ENCODE data around the gene FBXO44.

Gene FBXO44

GRCh38 chr1:11639372-11639771, 15.3 kb upstream of the FBXO44 start:
- no peak for DNase-seq (ENCODE audit: low read depth in 1 of 2, low spot score in 1 of 2)

GRCh38 chr1:11640101-11640500, 14.6 kb upstream of the FBXO44 start:
- DNase-seq (ENCODE audit: low read depth in 1 of 2, low spot score in 1 of 2), result no peak

- no peak for DNase-seq (ENCODE audit: low read depth in 1 of 2, low spot score in 1 of 2)
Observed at GRCh38 chr1:11640944-11641343, 13.7 kb upstream of the FBXO44 start.

- DNase-seq (ENCODE audit: low read depth in 1 of 2, low spot score in 1 of 2), result no peak
Observed at GRCh38 chr1:11641776-11642305, 12.8 kb upstream of the FBXO44 start.

GRCh38 chr1:11642418-11643017, 12.2 kb upstream of the FBXO44 start:
- peak; percentile 52 to 66 for DNase-seq (ENCODE audit: low read depth in 1 of 2, low spot score in 1 of 2)

GRCh38 chr1:11643782-11644181, 10.9 kb upstream of the FBXO44 start:
- DNase-seq (ENCODE audit: low read depth in 1 of 2, low spot score in 1 of 2), result no peak

- DNase-seq (ENCODE audit: low read depth in 1 of 2, low spot score in 1 of 2), result no peak
Observed at GRCh38 chr1:11645270-11645669, 9.4 kb upstream of the FBXO44 start.

GRCh38 chr1:11645670-11646265, 8.9 kb upstream of the FBXO44 start:
- peak; percentile 58 to 66 for DNase-seq (ENCODE audit: low read depth in 1 of 2, low spot score in 1 of 2)

GRCh38 chr1:11646317-11646716, 8.4 kb upstream of the FBXO44 start:
- DNase-seq (ENCODE audit: low read depth in 1 of 2, low spot score in 1 of 2), result no peak

- DNase-seq (ENCODE audit: low read depth in 1 of 2, low spot score in 1 of 2), result no peak
Observed at GRCh38 chr1:11647333-11647732, 7.3 kb upstream of the FBXO44 start.

GRCh38 chr1:11648039-11648438, 6.6 kb upstream of the FBXO44 start:
- DNase-seq (ENCODE audit: low read depth in 1 of 2, low spot score in 1 of 2), result no peak

- DNase-seq (ENCODE audit: low read depth in 1 of 2, low spot score in 1 of 2), result no peak
Observed at GRCh38 chr1:11648732-11649158, 5.9 kb upstream of the FBXO44 start.

GRCh38 chr1:11649237-11649623, 5.4 kb upstream of the FBXO44 start:
- DNase-seq (ENCODE audit: low read depth in 1 of 2, low spot score in 1 of 2), result no peak

GRCh38 chr1:11649624-11650330, 4.9 kb upstream of the FBXO44 start:
- DNase-seq (ENCODE audit: low read depth in 1 of 2, low spot score in 1 of 2), result no peak

GRCh38 chr1:11650331-11650991, 4.2 kb upstream of the FBXO44 start:
- peak; percentile 54 to 55 for DNase-seq (ENCODE audit: low read depth in 1 of 2, low spot score in 1 of 2)

GRCh38 chr1:11651017-11651416, 3.7 kb upstream of the FBXO44 start:
- DNase-seq (ENCODE audit: low read depth in 1 of 2, low spot score in 1 of 2), result no peak

- DNase-seq (ENCODE audit: low read depth in 1 of 2, low spot score in 1 of 2), result no peak
Observed at GRCh38 chr1:11652203-11652780, 2.4 kb upstream of the FBXO44 start.

GRCh38 chr1:11653101-11653860, 1.4 kb upstream of the FBXO44 start:
- no peak for DNase-seq (ENCODE audit: low read depth in 1 of 2, low spot score in 1 of 2)

GRCh38 chr1:11653861-11654136, 878 bp upstream of the FBXO44 start:
- no peak for DNase-seq (ENCODE audit: low read depth in 1 of 2, low spot score in 1 of 2)

- DNase-seq (ENCODE audit: low read depth in 1 of 2, low spot score in 1 of 2), result no peak
Observed at GRCh38 chr1:11654939-11655808, 497 bp downstream of the FBXO44 start.
